ENCODE measurements around the gene STK32A.

- TF ChIP-seq POLR2AphosphoS5 (IDR thresholded peaks at IDR 0.05) (no peak), POLR2A (IDR thresholded peaks at IDR 0.05) (no peak)
Measured at GRCh38 chr5:147426640-147427327, 192.0 kb downstream of the STK32A start.

Data from spleen (tissue), 3 donors.